Activated CD4-positive, alpha-beta T cell treated with anti-CD3 and anti-CD28 coated beads for 1 hour (primary cell): ENCODE results near the gene SENP3.

ENCODE experiments used
- DNase-seq: peaks from one replicate; pipeline ENCODE4 v3.0.0-alpha.2; 2020

SENP3 gene

DNA sequence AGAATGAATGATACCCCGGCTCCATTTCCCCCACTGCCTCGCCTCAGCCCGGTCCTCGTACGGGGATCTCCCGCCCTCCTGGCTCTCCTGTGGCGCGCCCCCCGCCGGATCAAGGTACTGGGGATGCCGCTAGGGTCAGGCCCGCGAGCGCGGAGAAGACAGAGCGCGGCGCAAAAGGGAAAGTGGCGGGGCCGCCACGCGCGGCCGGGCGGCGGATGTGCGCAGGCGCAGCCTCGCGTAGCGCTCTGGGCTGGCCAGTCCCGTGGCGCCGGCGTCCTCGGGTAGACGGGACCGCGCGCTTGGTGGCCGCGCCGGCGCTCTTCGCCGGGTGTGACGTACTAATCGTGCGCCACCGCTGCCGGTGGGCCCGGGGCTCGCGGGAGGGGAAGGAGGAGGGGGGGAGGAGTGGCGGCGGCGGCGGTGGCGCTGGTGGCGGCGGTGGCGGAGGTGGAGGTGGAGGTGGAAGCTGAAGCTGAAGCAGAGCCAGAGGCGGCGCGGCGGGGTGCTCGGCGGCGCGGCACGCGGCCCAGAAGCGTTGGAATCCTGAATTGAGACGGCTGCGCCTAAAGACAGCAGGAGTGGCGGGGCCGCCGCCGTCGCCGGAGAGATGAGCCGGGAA lies at the start of gene SENP3:
Gene SENP3 (plus strand): TSS at position 331 of the 619 bp plus-strand sequence. CDS start 1,158 bp downstream, outside the sequence.
- peak; percentile 88 for DNase-seq

- DNase-seq = no peak
These were observed 49.6 kb upstream of the SENP3 start for GRCh38 chr17:7512105-7512504.

GRCh38 chr17:7512824-7513540 lies 48.7 kb upstream of the SENP3 start:
- no peak for DNase-seq

GRCh38 chr17:7513850-7514419 lies 47.8 kb upstream of the SENP3 start:
- DNase-seq = no peak

- no peak for DNase-seq
These were observed 45.7 kb upstream of the SENP3 start for GRCh38 chr17:7515911-7516610.

DNA sequence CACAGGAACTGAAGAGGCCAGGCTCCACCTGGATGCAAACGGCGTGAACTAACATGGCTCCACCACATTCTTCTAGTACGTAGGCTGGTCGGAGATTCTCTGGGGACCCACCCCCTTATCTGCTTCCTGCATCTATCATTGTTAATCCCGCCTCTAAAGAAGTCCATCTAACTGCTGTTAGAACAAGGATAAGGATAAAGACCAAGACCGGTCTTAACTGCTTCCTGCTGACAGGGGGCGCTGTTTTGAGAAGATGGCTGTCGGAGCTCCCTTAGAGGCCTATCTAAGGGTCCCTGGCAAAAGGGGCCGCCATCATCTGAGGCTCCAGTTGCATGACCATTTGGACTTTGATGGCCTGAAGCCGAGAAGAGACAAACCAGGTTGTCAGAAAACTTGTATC lies 38.7 kb upstream of the SENP3 start:
- peak; percentile 28 for DNase-seq

- no peak for DNase-seq
These were observed 32.9 kb upstream of the SENP3 start for GRCh38 chr17:7528842-7529241.

DNA sequence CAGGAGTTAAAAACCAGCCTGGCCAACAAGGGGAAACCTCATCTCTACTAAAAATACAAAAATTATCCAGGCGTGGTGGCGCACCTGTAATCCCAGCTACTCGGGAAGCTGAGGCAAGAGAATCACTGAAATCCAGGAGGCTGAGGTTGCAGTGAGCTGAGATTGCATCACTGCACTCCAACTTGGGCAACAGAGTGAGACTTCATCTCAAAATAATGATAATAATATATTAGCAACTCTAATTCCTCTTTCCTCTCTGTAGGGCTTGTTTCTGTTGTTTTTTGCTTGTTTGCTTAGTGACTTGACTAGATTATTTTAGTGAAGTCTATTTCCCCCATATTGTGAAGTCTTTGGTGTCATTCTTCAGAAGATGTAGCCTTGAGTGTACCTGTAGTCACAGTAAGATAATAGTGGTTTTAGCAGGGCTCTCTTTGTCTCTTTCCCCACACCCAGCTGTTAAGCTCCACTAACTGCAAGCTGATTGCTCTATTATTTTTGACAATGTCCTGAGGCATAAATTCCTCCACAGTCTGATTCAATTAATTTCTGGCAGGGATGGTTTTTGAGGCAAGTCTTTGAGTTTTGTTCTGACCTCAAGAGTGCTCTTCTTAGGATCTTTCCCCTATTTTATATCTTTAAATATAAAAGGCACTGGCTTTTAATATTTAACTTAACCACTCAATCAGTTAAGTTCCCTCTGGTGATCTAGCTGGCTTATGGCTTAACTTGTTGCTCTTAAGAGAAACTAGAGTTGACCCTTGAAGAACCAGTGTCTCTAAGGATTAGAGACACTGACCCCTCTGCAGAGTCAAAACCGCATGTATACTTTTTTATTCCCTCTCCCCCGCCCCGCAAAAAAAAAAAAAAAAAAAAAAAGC lies 31.5 kb upstream of the SENP3 start:
- no peak for DNase-seq

- DNase-seq = no peak
These were observed 23.7 kb upstream of the SENP3 start for GRCh38 chr17:7538050-7538449.

DNA sequence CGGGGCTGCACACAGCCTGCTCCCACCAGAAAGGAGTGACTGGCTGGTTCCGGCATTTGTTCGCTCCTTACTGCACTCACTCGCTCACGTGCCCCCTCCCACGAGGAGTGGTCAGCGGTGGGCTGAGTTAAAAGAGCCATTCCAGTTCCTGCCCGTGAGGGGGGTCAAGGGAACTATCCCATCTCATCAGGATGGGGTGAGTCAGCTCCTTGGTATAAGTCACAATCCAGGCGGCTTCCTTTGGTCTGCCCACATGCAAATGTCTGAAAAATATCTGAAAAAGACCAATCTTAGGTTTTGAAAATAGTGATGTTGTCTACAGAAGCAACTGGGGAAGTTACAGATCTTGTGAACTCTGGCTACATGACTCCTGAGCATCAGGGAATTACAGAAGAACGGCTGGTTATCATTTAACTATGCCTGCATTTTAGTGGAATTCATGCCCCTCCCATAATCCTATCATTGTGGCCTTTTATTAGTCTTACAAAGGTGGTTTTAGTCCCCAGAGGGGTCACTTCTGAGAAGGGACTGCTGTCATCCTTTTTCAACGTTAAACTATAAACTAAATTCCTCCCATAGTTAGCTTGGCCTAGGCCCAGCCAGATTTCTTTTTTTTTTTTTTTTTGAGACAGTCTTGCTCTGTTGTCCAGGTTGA lies 22.7 kb upstream of the SENP3 start:
- no peak for DNase-seq

GRCh38 chr17:7541074-7541621 lies 20.6 kb upstream of the SENP3 start:
- no peak for DNase-seq

DNA sequence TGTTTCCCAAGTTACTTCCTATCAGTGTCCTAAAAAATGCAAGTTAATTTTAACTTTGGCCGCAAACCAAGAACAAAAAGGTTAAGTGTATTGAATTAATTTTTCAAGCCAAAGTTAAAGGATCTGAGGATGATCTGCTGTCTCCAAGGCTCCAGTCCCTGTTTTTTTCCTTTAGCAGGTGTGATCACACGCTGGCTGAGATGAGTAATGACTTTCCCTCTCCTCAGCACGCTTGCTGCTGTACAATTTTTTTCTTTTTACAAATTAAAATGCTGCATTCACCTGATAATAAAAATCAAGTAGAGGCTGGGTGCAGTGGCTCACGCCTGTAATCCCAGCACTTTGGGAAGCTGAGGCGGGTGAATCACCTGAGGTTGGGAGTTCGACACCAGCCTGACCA lies 16.8 kb upstream of the SENP3 start:
- no peak for DNase-seq

GRCh38 chr17:7548585-7549400 lies 12.9 kb upstream of the SENP3 start, which contains the start of gene TNFSF12:
Gene TNFSF12 (plus strand): TSS chr17:7549058. CDS start chr17:7549154, 96 bp downstream.
- no peak for DNase-seq

- no peak for DNase-seq
These were observed 12.2 kb upstream of the SENP3 start for GRCh38 chr17:7549401-7550055.

- no peak for DNase-seq
These were observed 11.4 kb upstream of the SENP3 start for GRCh38 chr17:7550344-7550743.

- no peak for DNase-seq
These were observed 10.3 kb upstream of the SENP3 start for GRCh38 chr17:7551396-7551795.

GRCh38 chr17:7552621-7553051 lies 9.1 kb upstream of the SENP3 start:
- no peak for DNase-seq

DNA sequence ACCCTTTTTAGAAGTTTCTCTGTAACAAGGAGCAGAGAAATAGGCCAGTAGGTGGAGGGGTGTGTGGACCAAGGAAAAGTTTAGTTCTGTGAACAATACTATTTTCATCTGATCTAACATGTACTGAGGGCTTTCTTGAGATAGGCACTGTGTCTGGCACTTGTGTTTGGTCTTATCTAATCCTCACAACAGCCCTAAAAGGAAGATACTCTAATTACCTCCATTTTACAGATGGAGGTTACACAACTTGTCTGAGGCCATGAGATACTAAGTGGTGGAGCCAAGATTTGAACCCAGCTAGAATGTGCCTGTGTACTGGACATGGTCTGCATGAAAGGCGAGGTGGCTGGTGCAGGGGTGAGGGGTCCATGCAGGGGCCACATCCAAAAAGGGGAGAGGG lies 8.4 kb upstream of the SENP3 start:
- DNase-seq = no peak

- DNase-seq = no peak
These were observed 6.3 kb upstream of the SENP3 start for GRCh38 chr17:7555320-7555948.

DNA sequence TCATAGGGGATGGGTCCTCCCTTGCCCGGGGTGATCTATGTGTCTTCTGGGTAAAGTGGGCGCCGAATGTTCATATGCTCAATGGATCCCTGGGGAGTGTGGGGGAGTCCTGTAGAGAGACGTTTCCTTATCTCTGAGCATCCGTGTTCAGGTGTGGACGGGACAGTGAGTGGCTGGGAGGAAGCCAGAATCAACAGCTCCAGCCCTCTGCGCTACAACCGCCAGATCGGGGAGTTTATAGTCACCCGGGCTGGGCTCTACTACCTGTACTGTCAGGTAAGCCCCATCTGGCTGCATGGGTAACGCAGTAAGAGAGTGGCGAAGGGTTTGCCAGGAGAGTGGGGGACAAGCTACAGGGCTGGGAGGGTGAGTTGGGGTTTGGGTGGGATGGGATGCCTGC lies 5.1 kb upstream of the SENP3 start:
- DNase-seq = no peak
